ENCODE results near the gene MISP3.

Gene MISP3

DNA sequence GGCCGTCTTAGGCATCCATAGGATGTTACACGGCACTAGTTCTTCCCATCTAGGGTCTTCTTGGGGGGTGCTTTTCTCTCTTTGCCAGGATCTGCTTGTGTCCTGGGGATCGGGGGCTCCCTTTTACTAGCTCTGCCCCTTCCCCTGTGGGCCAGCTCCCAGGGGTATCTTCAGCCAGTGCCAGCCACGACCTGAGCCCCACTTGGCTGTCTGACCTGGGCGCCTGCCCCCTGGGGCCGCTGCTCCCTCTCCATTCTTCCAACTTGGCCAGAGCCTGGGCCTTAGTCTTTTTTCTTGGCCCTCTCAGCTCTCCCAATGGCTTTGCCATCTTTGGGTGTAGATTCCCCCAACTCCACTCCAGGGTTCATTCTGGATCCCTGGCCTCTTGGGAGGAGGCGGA is 41.9 kb downstream of the MISP3 start:
- DNase-seq = no peak
- in situ Hi-C loops (cut with MboI; ENCODE audit: low pct_unique_long_range_greater_than_20kb, low sequenced_read_pairs) = no loop called here

DNA sequence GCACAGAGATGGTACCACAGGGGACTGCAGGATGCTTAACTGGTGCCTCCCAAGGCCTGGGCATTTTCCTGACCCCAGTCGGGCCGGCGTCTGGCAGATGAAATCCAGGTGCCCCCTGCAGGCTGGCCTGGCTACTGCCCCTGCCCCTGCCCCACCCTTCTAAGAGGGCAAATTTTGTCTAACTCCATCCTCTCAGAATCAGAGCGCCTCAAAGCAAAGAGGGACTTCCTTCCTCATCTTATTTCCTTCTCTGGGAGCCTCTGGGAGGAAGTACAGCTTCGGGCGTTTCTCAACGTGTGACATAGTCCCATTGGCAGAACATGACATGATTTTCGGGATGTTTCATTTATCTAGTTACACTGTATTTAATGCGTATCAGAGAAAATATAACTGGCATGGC is 42.3 kb downstream of the MISP3 start:
- in situ Hi-C loops (cut with MboI; ENCODE audit: low pct_unique_long_range_greater_than_20kb, low sequenced_read_pairs) = no loop called here
- peak; percentile 71 for DNase-seq

DNA sequence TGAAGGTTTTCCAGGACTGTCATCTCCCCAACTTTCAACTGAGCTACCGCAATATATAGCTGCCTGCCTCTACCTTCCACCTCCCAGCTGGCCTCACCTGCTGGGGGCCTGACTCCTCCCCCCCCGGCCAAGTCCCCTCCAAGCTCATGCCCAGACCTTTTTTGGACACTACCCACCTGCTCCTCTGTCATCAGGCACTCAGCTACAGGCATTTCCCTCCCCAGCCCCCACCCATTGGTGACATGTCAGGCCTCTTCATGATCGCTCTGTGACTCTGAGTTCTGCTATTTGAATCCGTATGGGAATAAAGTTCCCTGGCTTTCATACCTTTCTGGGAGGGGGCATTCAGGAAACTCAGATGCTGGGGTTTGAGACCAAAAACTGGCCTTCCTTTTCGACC is 43.2 kb downstream of the MISP3 start:
- DNase-seq = no peak
- in situ Hi-C loops (cut with MboI; ENCODE audit: low pct_unique_long_range_greater_than_20kb, low sequenced_read_pairs) = no loop called here

DNA sequence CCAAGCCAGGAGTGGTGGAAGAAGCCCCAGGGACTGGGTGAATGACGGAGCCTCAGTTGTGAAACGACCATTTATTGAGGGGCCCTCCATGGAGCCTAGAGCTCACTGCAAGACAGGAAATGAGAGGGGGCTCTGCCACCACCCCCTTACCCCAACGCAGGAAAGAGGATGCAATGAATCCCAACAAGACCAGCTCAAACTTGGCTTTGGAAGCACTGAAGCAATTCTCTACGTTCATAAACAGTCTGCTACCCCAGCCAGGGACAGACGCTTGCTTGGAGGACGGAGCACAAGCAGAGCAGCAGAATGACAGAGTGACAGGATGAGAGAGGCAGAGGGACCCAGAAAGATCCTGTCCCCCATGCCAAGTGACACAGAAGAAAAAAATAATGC is 43.9 kb downstream of the MISP3 start:
- in situ Hi-C loops (cut with MboI; ENCODE audit: low pct_unique_long_range_greater_than_20kb, low sequenced_read_pairs) = no loop called here
- no peak for DNase-seq

DNA sequence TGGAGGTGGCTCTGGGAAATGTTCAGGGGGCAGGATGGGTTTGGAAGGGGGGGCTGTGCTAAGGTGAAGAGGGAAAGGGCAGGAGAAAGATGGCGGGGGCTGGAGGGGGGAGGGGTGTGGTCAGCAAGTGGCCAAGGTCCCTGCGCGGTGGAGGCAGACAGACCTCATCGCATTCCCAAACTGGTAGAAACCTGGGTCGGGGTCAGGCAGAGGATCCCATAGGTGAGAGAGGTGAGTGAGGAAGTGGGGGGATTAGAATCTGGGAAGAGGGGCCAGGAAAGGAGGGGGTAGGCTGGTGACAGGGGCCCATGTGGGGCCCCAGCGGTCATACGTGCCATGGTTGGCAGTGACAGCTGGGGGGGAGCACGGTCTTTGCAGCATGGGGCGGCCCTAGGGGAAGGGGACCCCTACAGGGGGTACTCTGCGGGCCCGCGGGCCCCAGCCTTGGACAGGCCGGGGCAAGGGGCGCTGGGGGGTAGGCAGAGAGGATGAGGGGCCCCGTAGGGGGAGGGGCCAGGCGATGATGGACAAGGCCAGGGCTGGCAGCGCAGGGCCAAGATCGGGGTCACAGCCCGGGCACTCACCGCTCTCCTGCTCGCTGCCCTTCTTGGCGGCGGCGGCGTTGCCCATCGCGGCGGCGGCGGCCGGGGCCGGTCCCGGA is 44.5 kb downstream of the MISP3 start:
- in situ Hi-C loops (cut with MboI; ENCODE audit: low pct_unique_long_range_greater_than_20kb, low sequenced_read_pairs) = no loop called here
- no peak for DNase-seq

DNA sequence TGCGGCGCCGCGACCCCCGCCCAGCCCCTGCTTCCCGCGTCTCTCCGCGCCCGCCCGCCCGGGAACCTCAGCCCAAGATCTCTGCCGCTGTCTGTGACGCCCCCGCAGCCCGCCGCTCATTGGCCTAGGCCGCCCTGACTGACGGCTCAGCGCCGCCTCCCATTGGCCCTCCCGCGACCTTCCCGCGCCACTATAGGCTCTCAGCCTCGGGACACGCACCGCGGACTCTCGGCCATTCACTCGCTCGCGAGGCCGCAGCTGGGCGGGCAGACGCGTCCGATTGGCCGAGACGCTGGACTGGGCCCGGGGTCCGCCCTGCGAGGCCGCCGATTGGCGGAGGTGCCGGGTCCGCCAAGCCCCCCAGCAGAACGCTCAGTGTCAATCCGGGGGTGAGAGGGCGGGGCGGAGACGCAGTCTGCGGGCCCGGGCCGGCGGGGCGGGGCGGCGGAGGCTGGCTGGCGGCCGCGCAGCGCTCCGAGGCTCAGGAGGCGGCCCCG is 45.1 kb downstream of the MISP3 start, which contains the start of gene PRKACA:
Gene PRKACA, minus strand, starts transcription at position 95 of the 497 bp plus-strand sequence. CDS start 215 bp downstream, outside the sequence.
- in situ Hi-C loops (cut with MboI; ENCODE audit: low pct_unique_long_range_greater_than_20kb, low sequenced_read_pairs) = no loop called here
- peak; percentile 98 for DNase-seq

DNA sequence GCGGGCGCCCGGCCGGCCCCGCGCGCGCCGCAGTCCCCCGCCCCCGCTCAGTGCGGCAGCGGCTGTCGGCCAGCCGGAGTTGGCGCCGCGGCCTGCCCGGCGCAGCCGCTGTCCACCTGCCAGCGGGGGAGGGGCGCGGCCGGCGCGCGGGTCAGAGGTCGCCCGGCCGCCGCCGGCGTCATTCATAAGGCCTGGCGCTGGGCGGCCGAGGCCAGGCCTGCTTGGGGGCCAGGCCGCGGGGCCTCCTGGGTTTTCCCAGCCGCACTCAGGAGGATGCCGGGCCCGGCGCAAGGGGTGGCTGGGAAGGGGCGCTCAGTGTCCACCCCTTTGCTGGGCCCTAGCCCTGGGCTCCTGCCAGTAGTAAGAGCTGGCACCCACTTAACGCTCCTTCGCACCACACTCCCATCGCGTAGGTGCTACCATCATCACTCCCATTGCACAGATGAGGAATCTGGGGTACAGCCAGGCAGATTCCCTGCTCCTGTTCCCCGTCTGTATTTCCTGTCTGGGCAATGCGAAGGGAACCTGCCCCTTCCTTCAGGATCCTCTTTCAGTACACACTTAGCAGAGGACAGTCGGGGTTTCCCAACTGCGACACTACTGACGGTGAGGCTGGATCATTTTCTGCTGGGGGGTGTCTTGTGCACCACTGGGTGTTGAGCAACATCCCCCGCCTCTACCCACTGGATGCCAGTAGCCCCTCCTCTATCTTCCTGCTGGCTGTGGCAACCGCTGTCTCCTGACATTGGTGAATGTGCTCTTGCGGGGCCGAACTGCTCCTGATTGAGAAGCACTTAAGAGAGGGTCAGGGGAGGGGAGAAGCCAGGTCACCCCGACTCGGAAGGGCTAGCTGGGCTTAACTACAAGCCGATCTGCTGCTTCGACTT is 45.8 kb downstream of the MISP3 start:
- in situ Hi-C loops (cut with MboI; ENCODE audit: low pct_unique_long_range_greater_than_20kb, low sequenced_read_pairs) = no loop called here

DNA sequence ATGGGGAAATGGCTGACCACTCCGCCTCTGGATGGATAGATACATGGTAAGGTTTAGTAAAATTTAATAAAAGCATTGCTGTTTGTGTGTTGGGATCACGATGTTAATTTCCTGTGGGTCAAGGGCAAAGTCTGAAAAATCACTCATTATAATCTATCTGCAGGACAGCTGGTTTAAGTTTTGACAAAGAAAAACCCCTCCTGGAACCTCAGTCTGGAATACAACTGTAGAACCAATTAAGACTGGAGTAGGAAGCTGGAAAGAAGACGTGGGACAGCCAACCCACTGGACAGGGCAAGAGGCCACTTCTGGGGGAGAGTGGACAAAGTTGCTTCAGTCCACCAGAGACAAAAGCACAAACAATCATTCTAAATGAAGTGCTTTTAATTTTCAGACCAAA is 46.6 kb downstream of the MISP3 start:
- no peak for DNase-seq
- in situ Hi-C loops (cut with MboI; ENCODE audit: low pct_unique_long_range_greater_than_20kb, low sequenced_read_pairs) = no loop called here

More for the DNA sequence above, 45.8 kb downstream of the MISP3 start:
- peak; percentile 76 for DNase-seq

DNA sequence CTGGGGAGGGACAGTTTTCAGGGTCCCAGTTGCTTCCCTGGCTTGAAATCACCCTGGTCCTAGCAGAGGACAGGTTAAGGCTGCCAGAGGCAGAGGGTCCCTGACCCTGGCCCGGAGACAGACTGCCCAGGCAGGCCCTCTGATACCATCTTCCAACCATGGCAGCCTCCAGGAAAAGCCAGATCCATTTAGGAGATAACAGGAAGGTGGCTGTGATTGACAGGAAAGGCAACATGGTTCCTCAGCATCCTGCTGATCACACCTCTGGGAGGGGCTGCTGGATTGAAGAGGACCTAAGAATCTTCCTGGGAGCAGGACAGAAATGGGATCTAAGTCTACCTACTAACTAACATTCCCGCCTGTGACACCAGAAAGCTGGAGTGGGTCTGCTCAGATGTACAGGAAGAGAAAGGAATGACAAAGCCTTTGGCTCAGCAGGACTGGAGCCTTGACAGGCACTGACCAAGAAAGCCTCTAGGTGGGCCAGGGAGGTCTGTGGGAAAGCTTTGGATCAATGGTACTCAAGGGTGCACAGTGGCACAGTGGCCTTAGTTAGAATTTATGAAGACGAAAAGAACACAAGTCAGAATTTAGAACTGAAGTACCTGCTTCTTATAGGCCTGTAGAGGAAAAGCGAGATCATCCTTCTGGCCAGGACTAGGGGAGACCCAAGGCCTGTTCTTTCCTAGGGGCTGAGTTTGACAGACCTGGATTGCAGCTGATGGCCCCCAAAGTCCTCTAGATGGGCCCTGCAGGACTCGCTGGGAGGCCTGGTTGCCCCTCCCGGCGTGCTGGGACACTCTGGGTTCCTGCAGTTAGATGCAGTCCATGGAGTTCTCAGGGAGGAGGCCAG is 47.3 kb downstream of the MISP3 start:
- no peak for DNase-seq
- in situ Hi-C loops (cut with MboI; ENCODE audit: low pct_unique_long_range_greater_than_20kb, low sequenced_read_pairs) = no loop called here

DNA sequence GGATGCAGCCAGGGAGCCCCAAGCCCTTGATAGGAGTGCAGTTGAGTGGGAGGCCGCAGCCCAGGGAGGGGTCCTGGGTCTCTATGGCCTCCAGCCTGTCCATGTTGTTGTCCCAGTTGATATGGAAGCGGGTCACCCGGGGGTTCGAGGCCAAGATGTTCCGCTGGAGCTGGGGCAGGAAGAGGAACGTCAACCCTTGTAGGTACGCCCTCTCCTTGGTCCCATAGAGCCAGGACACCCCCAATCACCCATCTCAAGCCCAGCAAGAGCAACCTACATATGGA is 47.9 kb downstream of the MISP3 start:
- in situ Hi-C loops (cut with MboI; ENCODE audit: low pct_unique_long_range_greater_than_20kb, low sequenced_read_pairs) = no loop called here
- no peak for DNase-seq

DNA sequence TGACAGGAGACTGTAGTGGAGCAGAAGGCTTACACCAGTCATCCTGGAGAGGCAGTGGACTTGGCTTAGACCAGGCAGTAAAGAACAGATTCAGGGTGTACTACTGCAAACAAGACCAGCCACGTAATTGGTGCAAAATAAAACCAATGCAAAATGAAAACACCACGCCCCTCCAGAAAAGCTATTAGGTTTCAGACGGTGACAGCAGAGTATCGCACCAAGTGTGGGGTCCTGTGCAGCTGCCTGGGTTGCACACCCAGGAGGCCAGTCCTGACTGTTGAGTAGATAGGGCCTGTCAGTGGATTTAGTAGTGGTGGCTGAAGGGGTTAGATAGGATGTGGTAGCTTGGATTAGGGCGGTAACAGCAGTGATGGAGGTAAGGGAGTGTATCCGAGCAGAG is 50.3 kb downstream of the MISP3 start:
- DNase-seq = no peak
- in situ Hi-C loops (cut with MboI; ENCODE audit: low pct_unique_long_range_greater_than_20kb, low sequenced_read_pairs) = no loop called here

All from KBM-7 (cell line).